HG03139 (cell line): ENCODE results near the gene TTC23.

Experiments
- ATAC-seq: cut with Tn5 transposase; IDR thresholded peaks from one replicate; pipeline ENCODE4 v1.9.1; 2021; ENCODE audit not compliant: unreplicated experiment

Gene TTC23, protein sequence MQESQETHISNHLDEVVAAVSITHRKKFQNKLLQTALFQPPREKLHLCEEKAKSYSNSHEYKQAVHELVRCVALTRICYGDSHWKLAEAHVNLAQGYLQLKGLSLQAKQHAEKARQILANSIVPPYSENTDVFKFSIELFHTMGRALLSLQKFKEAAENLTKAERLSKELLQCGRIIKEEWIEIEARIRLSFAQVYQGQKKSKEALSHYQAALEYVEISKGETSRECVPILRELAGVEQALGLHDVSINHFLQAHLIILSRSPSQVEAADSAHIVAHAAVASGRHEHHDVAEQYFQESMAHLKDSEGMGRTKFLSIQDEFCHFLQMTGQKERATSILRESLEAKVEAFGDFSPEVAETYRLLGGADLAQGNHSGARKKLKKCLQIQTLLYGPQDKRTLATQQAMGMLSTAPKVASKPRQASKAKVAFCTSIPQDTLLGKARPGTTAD

DNA sequence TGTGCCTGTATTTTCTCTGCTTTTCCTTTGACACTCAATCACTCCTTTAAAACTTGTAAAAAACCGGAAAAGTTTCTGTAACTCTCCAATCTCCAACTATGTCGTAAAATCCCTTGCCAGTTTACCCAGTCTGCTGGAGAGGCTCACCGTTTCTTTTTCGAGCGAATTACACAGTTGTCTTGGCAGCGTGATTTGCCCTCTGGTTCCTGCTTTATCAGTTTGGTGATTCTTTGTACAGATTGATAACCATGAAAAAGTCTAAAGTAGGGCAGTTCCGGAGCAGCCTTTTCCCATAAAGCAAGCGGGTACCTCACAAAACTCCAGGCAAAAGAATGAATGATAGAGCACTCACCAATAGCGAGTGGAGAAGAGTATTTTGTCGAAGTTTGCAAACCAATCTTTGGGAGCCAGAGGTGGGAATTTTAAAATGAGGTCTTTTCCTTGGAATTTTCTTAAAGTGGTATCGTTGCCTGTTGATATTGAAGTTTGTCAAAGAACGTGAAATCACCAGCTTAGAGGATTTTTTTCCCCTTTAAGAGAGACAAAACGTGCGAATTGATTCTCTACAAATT is at the start of gene TTC23:
Gene TTC23 (minus strand): TSS at position 312 of the 572 bp plus-strand sequence. CDS start 20,869 bp downstream, outside the sequence.
- no peak for ATAC-seq

DNA sequence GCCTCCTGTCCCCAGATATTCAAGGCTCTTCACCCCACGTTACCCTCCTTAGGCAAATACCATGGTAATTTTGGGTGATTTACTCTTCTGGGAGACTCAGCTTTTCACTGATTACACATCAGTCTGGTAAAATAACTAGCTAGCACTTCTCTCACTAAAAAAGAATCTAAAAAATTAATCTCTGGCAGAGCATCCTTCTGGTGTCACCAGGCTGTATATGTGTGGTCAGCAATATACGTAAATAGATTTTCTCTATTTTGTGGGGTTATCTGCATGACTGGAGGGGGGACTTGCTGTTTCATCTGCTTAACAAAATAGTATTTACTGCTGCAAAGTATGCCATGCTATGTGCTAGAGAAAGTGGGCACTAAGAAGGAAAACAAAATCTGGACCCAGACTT is 47.0 kb upstream of the TTC23 start:
- ATAC-seq, result no peak

DNA sequence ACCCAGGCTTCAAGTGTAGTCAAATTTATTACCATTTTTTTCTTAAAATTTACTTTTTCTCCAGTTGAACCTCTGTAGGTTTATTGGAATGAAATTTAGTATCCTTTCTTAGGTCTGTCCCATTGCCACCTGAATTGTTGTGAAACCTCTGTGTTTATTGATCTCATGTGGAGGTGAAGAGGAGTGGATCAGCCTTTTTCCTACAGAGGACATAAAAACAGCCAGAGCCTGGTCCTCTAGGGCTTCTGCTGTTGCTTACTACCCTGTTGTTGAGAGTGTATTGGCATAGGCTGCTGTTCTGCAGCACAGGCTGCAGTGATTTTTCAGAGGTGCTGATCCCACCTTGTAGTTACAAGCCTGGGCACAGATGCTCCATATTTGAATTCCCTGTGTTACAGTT is 46.5 kb upstream of the TTC23 start:
- no peak for ATAC-seq

DNA sequence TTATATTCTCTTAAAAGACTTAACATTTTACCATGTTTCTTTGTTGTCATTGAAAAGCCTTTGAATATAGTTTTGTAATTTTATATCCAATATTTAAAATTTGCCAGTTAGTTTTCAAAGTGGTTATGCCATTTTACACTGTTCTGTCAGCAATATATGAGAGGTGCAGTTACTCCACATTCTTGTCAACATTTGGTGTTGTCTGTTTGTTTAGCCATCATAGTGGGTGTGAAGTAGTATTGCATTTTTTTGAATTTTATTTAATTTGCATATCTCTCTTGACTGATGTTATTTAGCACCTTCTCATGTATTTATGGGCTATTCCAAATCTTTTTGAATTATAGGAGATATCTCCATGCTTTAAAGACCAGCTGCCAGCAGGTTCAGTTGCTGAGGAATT is 42.3 kb upstream of the TTC23 start:
- no peak for ATAC-seq

DNA sequence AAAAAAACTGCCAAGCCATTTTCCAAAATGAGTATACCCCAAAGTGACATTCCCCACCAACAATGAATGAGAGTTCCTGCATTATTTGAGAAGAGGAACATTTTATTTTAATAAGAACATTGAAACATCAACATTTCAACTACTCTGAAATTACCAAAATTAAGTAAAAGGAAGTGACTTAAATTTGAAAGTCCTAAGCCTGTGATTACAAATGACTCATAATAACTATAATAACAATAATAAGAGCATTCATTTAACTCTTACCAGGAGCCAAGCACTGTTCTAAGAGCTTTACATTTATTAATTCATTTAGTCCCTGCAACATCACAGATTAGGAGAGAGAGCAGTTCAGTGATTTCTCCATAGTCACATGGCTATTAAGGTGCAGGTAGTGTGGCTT is 34.3 kb upstream of the TTC23 start:
- ATAC-seq, result no peak

DNA sequence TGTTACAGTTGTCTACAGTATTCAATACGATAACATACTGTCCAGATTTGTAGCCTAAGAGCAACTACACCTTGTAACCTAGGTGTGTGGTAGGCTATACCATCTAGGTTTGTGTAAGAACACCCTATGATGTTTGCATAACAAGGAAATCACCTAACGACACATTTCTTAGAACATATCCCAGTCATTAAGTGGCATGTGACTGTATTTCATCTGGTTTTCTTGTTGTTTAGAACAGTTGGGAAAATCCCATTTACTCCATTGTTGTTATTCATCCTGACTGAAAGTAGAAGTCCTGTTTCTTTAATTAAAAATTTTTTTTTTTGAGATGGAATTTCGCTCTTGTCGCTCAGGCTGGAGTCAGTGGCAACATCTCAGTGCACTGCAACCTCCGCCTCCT is 33.2 kb upstream of the TTC23 start:
- no peak for ATAC-seq

DNA sequence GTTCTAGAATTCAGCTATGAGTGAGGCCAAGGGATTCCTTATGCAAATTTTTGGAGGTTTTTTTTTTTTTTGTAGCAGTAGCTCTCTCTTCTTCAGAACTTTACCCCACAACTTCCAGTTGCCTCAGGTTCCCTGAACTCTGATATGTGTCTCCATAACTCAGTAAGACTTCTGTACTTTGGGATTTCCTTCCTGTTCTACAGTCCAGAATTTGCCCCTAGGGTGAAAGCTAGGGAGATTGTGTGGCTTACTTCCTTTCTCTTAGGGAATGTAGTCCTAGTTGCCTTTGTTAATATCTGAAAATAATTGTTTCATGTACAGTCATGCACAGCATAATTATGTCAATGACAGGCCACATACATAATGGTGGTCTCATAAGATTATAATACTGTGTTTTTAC is 32.7 kb upstream of the TTC23 start:
- no peak for ATAC-seq

DNA sequence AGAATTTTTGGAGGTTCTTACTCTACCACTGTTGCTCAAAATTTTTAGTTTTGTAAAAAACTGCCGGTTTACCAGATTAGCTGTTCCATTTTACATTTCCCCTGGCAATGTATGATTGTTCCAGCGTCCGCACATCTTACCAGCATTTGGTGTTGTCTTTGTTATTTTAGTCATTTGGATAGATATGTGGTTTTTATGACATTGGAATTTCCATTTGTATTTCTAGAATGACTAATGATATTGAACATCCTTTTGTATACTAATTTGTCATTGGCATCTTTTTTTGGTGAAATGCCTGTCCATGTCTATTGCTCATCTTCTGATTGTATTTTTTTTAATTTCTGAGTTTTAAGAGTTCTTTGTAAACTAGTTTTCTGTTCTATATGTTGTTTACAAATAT is 30.4 kb upstream of the TTC23 start:
- ATAC-seq, result no peak

DNA sequence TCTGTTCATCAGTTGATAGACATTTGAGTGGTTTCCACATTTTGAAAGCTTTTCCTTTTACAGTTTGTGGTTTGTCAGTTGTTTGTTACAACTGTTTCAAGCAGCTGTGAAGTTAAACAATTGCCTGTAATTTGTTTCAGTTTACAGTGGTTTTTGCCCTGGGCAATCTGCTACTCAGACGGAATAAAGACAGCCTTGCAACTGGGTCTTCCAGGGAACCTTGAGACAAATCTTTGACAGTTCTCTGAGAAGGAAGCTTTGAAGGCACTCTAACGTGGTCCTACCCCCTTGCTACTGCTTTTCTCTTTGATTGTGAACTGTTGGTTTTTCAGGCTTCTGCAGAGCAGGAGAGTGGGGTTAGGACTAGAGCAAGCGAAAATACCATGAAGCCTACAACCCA is 29.9 kb upstream of the TTC23 start:
- no peak for ATAC-seq

DNA sequence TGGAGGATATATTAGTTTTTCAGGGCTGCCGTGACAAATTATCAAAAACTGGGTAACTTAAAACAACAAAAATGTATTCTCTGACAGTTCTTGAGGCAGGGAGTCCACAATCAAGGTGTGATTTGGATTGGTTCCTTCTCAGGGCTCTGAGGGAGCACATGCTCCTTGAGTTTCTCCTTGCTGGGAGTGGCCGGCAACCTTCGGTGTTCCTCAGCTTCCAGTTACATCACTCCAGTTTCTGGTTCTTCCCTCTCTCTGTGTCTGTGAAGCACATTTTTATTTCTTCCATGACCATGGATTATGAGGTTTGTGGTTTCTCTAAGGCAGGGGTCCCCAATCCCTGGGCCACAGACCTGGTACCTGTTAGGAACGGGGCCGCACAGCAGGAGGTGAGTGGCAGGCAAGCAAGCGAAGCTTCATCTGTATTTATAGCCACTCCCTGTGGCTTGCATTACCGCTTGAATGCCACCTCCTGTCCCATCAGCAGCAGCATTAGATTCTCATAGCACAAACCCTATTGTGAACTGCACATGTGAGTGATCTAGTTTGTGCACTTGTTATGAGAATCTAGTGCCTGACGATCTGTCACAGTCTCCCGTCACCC is 26.2 kb upstream of the TTC23 start:
- ATAC-seq, result no peak

DNA sequence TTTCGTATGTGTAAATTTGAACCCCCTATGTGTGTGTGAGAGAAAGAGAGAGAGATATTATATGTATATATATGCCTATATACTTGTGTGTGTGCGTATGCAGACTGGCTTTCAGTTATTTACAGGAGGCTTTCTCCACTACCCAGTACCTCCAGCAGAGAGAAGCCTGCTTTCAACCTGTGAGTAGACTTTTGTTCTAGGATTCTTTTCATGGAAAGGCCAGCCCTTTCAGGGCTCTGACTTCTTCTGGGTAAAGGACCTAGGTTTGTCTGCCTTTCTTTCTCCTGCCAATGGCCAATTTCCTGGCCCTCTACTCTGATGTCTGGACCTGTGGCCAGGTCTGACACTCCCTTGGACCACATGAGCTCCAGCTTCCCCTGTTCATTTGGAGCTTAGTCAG is 25.7 kb upstream of the TTC23 start:
- ATAC-seq, result no peak

DNA sequence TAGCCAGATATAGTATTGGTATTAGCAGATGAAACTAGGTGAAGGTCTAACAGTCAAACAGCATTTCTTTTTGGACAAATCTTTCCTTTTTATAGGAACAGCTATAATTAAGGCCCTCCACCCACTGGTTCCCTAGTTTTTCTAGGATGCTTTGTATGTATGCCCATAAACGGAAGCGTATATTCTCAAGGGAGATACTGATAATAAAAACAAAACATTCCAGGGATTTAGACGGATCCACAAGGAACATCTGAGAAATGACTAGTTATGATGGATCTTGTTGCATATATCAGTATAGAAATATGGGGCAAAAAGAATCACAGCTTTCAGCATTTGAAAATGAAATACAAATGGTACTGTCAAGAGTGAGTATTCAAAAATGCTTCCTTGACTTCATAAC is 24.4 kb upstream of the TTC23 start:
- no peak for ATAC-seq

DNA sequence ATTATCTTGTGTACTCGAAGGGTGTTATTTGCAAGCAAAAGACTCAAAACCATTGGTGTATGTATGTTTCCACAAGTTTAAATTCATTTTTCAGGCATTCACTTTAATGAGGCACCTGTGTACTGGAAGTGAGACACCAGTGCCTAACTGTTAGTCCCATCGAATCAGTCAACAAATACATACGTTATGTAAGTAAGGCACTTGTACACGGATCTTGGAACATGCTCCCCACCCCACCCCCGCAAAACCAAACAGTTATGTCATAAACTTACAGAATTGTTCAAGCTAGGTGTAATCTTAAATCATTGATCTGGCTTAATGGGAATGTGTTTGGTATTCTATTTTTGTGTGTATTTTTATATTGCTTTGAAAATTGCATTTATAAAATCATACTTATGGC is 19.1 kb upstream of the TTC23 start:
- ATAC-seq, result no peak

DNA sequence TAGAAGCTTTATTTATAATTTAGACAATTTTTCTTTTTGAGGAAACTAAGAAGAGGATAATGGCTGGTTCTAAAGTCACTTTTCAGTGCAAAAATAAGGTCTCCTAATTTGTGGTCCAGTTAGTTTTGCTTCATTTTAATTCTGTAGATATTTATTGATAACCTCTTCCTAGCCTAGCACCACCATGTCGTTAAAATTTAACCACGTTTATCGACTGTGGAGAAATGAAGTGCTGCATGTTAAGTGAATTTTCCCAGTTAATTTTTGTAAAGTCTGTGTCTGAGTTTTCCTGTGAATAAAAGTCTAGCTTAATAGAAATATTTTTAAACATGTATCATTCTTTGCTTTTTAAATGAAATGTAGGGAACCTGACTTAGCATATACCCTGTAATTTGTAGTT is 18.6 kb upstream of the TTC23 start:
- no peak for ATAC-seq

DNA sequence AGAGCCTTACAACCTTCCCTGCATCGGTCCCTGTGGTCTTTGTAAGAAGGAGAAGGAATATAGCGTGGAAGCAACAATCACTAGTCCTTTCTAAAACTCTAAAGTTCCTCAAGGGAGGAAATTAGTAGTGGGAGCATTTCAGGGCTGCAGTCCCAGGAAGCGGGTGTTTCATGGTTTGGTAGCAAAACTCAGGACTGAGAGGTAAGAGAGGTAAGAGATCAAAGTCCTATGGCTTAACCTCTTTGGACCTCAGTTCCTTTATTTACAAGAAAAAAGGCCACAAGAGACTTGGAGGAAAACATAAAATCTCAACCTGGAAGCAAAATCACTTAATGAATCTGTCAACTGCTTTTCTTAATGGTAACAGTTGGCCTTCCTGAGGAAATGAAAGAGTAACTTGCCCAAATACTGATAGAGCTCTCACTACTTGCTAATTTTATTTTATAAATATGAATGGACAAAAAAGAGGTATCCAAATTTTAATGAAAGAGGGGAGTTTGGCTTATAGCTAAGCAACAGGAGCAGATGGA is 16.2 kb upstream of the TTC23 start:
- ATAC-seq, result no peak

DNA sequence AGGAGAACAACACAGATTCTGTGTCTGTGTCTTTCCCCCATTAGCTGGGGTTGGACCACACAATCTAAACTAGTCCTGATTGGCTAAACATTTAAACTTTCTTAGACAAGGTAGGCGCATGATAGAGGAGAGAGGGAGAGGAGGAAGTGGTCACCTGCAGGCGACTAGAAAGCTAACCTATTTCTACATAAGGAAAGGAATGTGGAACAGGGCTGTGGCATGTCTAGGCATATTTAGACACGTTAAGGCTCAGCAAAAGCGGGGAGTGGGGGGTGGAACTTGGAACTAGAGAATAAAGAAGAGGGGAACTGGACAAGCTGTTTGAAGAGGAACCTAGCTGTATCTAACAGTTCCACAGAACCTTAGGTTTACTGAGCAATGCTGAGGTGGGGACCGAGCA is 14.7 kb upstream of the TTC23 start:
- no peak for ATAC-seq

DNA sequence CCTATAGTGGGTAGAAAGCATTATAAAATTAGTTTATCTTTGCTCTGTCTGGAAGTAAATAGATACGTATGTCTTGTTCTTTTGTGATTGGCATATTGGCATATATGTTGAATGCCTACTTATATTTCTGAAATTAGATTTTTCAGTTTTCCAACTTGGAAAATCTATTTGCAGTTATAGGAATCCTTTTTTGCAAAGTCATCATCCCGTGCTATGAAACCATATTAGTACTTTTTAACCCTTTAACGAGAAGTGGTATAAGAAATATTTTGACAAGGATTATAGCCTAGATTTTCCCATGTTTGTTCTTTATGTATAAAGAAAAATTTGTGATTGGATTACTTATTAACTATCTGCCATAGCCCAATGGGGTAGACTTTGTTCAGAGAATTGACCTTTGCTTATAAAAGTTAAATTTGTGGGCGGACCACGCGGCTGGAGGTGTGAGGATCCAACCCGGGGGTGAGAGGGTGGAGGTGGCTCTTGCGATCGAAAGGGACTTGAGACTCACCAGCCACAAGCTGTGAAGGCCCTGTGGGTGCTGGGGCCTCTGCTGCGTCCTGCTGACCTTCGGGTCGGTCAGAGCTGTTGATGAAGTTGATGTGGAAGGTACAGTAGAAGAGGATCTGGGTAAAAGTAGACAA is 7.8 kb upstream of the TTC23 start:
- ATAC-seq, result no peak

DNA sequence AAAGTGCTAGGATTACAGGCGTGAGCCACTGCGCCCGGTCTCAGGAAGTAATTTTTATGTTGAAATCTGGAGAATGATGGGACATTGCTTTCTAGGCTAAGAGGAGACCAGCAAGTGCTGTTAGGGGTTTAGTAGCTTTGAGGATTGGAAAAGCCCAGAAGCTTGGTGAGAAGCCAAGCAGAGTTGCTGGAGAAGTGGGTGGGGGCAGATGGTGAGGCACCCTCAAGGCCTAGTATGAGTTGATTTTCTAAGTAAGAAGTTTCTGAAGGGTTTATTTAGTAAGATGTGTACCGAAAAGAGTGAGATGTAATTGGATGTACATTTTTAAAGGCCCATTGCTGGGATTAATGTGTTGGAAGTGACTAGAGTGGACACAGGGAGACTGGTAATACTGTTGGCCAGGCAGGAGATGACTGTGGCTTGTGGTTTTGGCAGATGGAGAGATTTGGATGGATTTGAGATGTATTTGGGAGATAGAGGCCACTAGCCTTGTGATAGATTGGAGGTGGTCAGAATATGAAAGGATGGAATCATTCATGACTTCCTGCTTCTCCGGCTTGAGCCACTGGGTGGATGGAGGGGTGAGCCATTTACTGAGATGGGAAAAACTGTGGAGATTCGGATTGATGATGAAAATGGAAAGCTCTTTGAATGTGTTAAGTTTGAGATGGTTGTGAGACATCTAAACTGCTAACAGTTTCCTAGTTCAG is 4.2 kb upstream of the TTC23 start:
- ATAC-seq, result no peak

DNA sequence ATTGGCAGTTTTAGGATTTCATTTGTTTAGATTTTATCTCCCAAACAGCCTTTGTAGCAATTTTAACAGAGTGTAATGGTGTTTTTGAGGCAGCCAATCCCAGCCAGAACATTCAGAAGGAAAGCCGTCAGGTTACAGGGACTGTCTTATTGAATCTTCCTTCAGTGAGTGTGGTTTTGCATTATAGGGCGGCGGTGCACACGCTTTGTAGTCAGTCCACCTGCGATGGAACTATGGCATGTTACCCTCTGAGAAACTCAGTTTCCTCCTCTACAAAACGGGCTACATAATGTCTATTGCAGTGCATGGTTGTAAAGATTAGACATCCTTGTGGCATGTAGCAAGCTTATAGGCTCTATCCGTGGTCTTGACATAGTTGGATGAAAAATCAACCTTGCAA is 2.9 kb upstream of the TTC23 start:
- ATAC-seq, result no peak

DNA sequence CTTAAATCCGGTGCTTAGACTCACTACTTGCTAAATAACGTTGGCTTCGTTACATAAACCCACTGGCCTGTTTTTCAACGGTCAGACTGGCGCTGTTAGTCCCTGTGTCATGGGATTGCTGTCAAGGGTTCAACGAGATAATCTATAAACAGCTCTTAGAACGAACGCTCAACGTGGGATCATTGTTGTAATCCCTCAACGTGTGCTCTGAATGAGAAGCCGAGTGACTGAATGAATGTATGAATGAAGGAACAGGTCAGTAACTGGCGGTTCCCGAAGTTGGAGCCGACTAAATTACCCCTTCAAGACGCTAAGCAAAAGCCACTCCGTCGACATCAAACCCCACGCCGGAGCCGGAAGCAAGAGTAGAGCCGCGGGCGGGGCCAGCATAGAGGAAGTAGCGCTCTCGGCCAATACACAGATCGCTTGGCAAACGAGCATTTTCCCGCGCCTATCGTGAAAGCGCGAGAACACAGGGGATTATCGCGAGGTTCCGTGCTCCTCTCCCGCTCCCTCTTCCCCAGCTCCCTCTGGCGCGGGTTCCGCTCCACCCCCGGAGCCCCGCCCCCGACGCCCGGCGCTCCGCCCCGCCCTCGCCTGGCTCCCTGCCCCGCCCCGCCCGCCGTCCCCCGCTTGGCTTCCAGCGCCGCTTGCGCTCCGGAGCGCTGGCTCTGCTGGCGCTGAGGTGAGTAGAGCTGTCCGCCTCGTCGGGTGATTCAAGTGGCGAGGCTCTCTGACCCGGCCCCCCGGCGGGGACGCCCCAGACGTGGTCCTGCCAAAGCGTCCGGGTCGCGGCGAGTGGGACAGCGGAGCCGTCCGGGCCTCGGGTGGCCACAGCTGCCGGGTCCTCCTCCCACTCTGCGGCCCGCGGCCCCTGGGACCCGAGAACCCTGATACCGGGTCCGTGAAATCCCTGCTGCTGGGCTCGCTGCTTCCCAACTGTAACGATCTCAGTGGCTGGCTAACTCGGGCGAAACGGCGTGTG is 1.8 kb upstream of the TTC23 start, which contains the start of gene LRRC28:
Gene LRRC28 (plus strand): TSS at position 625 of the 985 bp plus-strand sequence. CDS start 4,477 bp downstream, outside the sequence.
- peak; percentile 91 for ATAC-seq
